IPS-NIHi7 (cell line): Measurements from ENCODE around the gene TSC22D3.

Experiments
- DNase-seq: peaks from one replicate; pipeline ENCODE4 v3.0.0; 2012; ENCODE audit warnings: mixed read lengths; ENCODE audit errors: extremely low spot score

TSC22D3 gene

DNA sequence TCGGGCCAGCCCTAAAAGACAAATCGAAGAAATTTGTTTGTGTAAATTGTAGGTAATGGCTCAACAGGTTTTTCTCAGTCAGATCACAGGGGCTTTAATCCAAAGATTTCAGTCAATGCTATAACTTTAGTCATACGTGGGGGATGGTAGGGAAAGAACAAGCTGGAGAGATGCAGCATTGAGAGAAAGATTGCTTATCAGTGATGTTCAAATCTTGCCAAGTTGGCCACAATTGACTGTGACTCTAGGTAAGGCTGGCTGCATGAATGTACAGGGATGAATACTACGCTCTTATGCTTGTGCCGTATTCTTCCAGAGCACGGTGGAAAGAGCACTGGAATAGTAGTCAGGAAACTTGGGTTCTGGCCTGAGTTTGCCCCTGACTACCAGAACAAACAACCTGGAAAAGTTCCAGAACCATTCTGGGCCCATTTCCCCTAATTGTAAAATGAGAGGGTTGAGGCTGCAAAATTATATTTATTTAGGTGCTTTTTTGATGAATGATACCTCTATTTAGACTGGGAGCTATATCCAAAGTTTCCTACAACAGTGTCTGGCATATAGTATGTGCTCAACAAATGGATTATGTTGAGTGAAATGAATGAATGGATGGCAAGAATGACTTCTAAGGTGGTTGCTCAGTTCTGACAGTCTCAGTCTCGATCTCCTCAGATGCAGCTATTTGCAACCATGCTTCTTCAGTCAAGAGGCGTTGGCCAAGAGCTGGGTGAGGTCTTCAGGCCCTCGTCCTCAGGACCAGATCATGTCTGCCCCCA lies 44.4 kb downstream of the TSC22D3 start:
- no peak for DNase-seq

DNA sequence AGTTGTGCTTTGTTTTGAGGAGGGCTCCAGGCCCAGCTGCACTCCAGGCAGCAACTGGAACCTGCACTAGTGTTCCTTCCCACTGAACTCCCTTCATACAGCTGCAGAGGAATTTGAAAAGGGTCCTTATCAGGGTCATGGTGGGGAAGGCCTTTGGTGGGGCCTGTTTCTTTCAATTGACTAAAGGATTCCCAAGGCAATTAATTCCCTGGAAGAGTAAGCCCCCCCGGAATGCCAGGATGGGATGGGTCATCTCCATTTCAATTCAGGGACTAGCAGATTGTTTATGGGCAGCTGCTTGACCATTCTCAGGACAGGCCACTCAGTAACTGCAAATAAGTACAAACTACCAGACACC lies 45.3 kb downstream of the TSC22D3 start:
- no peak for DNase-seq

GRCh38 chrX:107729558-107730297 lies 45.9 kb downstream of the TSC22D3 start:
- DNase-seq = peak; percentile 77

DNA sequence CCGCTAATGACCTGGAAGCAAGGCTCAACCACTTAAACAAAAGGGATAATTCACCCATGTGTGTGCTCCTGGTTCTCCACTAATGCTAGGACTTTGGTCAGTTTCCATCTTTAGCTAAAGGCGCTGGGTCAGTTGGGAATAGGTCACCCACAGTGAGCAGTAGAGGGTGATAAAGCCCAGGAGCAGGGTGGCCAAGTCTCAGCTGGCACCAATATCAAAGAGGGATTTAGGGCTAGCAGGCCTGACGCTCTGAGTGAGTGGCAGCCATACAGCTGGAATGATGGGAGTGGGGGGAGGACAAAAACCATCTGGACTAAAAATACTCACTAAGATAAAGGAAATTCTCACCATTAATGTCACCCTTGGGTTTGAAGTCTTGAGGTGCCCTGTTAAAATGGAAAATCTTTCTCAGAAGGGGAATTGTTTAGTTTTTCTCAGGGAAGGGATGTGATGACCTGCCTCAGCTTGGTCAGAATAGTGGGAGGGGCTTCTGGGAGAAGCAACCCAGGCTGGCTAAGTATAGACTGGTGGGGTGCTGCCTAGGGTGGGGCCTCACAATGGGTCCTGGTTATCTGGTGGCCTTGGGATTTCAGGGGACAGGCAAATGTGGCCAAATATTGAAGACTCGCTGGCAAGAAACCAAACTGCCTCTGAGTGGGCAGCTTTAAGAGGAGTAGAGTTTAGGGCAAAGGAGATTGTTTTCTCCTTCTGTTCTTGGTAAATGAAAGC lies 47.1 kb downstream of the TSC22D3 start:
- DNase-seq = no peak

GRCh38 chrX:107726816-107727534 lies 48.6 kb downstream of the TSC22D3 start:
- no peak for DNase-seq

DNA sequence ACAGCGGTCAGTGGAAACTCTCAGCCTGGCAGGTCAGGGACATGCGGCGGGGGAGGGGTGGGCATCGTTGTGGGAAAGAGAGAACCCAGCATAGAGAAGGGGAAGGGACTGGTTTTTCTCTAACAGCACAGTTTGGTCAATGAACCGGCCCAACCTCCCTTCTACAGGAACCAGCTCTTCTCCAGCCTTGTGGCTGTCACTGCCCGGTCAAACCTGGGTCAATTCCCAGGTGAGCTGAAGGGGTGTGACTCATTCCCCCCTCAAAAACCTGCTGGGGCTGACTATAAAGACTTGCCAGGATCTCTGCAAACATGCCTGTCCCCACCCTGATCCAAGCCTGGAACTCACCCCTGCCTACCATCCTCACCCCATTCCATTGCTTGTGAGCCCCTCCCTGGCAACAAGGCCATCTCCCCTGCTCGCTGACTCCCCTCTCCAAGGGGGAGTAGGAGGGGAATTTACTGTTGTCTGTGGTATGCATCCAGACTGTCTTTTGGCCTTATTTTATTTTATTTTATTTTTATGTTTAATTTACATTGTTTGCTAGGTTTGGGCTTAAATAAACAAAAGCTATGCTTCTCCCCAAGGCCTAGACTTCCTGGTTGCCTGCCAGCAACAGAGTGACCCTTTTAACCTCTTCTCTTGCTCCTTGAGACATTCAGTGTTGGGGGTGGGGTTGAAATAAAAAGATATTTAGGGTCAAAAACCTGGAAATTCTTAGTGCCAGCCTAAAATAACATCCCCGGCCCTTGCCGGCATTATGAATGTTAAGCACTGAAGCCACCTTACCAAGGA lies 49.6 kb downstream of the TSC22D3 start:
- DNase-seq = no peak

- no peak for DNase-seq
Observed at GRCh38 chrX:107724653-107725052, 50.9 kb downstream of the TSC22D3 start.

- no peak for DNase-seq
Observed at GRCh38 chrX:107723511-107723910, 52.1 kb downstream of the TSC22D3 start.

DNA sequence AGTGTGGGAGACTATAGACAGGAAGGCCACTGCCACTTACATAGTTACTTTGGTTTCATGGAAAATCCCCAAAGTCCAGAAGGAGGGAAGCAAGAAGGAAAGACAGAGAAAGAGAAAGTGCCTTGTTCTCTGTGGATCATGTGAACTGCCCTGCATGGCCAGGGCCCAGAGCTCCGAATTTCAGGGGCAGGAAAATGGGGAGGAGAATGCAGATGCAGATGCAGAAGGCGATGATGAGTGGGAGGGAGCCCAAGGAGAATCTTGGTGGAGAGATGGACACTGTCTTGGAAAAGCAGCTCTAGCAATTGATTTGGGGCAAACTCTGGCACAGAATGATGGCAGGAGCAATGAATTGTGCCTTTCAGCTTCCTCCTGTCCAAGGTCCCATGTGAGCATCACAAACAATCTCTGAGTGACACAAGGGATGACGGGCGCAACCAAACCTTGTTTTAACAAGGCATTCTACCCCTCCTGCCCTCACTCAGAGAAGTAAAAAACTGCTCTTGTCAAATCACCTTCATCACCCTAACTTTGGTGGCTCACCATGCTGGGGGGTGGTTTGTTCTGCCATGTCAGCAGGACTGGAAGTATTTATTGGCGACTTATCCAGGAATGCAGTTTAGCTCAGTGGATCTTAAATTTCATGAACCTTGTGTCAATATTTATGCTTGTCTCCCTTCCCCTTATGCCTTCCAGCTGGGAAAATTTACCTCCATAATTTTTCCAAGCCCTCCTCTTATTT lies 53.5 kb downstream of the TSC22D3 start:
- no peak for DNase-seq

DNA sequence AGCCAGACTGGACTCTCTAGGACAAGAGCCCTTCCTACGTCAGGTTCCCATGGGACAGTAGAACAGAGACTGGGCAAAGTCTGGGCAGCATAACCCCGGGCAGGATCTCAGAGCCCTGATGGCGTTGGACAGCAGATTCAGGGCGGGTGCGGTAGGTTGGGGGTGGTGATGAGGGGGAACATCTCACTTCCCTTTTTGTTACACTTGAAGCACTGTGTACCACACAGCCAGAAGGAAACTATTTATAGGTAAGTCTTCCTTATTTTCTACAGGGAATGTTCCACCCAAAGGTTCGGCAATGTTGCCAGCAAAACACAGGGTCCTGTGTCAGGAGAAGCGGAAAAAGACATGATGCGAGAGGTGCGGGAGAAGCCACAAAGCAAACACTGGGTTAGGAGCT lies 54.3 kb downstream of the TSC22D3 start:
- no peak for DNase-seq

- DNase-seq = peak; percentile 76
Observed at GRCh38 chrX:107718156-107718621, 57.4 kb downstream of the TSC22D3 start.

- DNase-seq = peak; percentile 55
Observed at GRCh38 chrX:107716816-107717700, 58.5 kb downstream of the TSC22D3 start.

GRCh38 chrX:107716118-107716684 lies 59.4 kb downstream of the TSC22D3 start:
- peak; percentile 73 for DNase-seq

DNA sequence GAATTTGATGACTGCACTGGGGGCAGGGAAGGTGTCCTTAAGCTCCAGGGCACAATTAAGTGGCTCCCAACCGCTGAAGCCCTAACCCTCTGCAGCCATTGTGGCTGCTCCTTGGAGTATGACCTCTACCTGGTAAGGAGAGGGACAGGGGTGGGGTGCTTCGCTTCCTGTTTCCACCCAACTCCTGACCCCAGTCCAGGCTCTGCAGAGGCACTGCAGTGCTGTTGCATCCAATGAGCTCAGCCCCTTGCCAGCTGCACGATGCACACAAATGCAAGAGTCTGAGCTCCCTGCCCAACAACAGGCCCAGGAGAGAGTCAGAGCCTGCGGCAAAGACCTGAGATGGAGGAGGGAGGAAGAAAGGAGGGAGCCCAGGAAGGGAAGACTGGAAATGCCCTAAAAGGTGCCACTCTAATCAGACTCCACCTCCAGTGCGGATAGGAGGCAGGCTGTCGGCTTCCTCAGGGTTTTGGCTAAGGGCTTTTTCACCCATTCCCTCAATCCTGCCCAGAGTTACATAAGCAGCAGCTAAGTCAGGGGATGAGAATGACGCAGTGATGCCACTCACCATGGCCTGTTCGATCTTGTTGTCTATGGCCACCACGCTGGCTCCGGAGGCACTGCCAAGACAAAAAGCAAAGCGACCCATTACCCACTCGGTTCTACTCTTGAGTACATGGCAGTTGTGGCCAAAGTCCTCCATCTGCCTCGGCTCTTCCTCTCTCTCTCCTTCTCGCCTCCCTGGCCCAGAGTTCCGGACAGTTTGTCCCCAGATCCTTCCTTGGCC lies 60.1 kb downstream of the TSC22D3 start:
- no peak for DNase-seq

GRCh38 chrX:107714206-107714891 lies 61.2 kb downstream of the TSC22D3 start:
- DNase-seq = no peak

GRCh38 chrX:107713543-107714205 lies 61.9 kb downstream of the TSC22D3 start:
- no peak for DNase-seq

GRCh38 chrX:107713203-107713542 lies 62.4 kb downstream of the TSC22D3 start:
- DNase-seq = no peak
